ENCODE data around the gene CSPG4. TPM values are rescaled to one million over a fixed set of nuclear protein-coding genes. Genes with fewer than 3 reads are reported as not detected.

The CSPG4 gene
- polyA plus RNA-seq, 2 donors: 3.0 to 4.0 TPM

GRCh38 chr15:75651810-75652543 is 60.7 kb downstream of the CSPG4 start:
- Histone ChIP-seq H3K4me3 (ENCODE audit: low read depth in 1 of 2, low read length in 2 of 2) (peak overlapping the region; percentile 64 to 86), H3K27me3 (ENCODE audit: control insufficient read depth in 1 of 2, insufficient read depth in 2 of 2, low read length in 2 of 2) (no peaks in the 10 kb centered on the region), H3K9me3 (ENCODE audit: control insufficient read depth in 2 of 2, insufficient read depth in 1 of 2, low read depth in 1 of 2, low read length in 1 of 2) (no peaks in the 10 kb centered on the region), H3K36me3 (ENCODE audit: control insufficient read depth in 2 of 2, insufficient read depth in 2 of 2, low read length in 1 of 2) (peaks cover 0 to 24% of the 10 kb centered on the region in 2 donors), H3K27ac (ENCODE audit: low read depth in 2 of 2, low read length in 1 of 2) (peak overlapping the region; percentile 80 to 89), H3K4me1 (ENCODE audit: control insufficient read depth in 2 of 2, insufficient read depth in 2 of 2, low read length in 1 of 2) (peaks cover 22 to 58% of the 10 kb centered on the region in 2 donors)
- 35 to 40% methylated on average over 2 of the region's 2 CpGs for WGBS, 2 donors

DNA sequence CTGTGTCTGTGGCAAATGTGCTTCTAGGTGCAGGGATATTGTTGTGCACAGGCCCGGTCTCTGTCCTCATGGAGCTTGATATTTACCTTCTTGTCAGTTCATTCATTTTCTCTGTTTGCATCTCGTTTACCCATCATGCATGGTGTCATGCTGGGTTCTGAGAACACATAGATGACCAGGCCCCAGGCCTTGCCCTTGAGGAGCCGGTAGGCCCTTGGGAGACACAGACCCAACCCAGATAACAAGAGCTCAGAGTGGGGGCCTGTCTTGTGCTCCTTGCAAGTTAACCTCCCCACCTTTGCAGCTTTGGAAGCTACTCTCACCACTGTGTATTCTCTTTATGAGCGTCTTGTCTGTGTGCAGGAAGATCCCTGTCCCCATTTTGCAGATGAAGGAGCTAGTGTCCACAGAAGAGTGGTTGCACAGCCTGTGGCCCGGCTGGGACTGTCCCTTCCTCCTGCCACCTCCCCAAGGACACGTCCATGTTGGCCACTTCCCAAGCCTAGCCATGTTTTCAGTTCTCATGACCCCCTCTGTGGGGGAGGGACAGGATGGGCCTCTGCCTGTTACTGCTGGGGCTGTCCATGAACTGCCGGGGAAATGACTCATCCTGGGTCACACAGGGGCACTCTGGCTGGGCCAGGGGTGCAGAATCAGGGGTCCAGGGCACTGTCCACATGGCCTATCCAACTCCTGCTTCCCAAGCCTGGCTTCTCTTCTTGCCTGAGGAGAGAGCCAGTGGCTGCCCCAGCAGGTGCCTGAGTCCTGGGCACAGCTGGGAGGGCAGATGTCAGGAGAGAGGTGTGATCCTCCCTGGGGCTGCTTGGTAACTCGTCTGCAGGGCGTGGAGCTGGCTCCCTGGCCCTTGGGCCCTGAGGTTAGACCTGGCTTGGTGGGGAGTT is 61.5 kb downstream of the CSPG4 start:
- peaks cover 0 to 18% of the 10 kb centered on the region in 2 donors for H3K36me3 ChIP-seq (ENCODE audit: control insufficient read depth in 2 of 2, insufficient read depth in 2 of 2, low read length in 1 of 2)
- 31 to 36% methylated on average over 9 of the region's 9 CpGs for WGBS, 2 donors

GRCh38 chr15:75649848-75650247 is 62.8 kb downstream of the CSPG4 start:
- Histone ChIP-seq H3K4me1 (ENCODE audit: control insufficient read depth in 2 of 2, insufficient read depth in 2 of 2, low read length in 1 of 2) (peaks cover 20 to 60% of the 10 kb centered on the region in 2 donors), H3K27me3 (ENCODE audit: control insufficient read depth in 1 of 2, insufficient read depth in 2 of 2, low read length in 2 of 2) (no peaks in the 10 kb centered on the region), H3K27ac (ENCODE audit: low read depth in 2 of 2, low read length in 1 of 2) (no peak overlapping the region), H3K9me3 (ENCODE audit: control insufficient read depth in 2 of 2, insufficient read depth in 1 of 2, low read depth in 1 of 2, low read length in 1 of 2) (no peaks in the 10 kb centered on the region), H3K4me3 (ENCODE audit: low read depth in 1 of 2, low read length in 2 of 2) (peak overlapping the region; percentile 64 to 86), H3K36me3 (ENCODE audit: control insufficient read depth in 2 of 2, insufficient read depth in 2 of 2, low read length in 1 of 2) (peaks cover 0 to 18% of the 10 kb centered on the region in 2 donors)
- WGBS, 2 donors: 87 to 91% methylated on average over 18 of the region's 18 CpGs

More for the DNA sequence above, 61.5 kb downstream of the CSPG4 start:
- Histone ChIP-seq H3K4me3 (ENCODE audit: low read depth in 1 of 2, low read length in 2 of 2) (peak overlapping the region; percentile 64 to 86), H3K27me3 (ENCODE audit: control insufficient read depth in 1 of 2, insufficient read depth in 2 of 2, low read length in 2 of 2) (no peaks in the 10 kb centered on the region), H3K9me3 (ENCODE audit: control insufficient read depth in 2 of 2, insufficient read depth in 1 of 2, low read depth in 1 of 2, low read length in 1 of 2) (no peaks in the 10 kb centered on the region), H3K27ac (ENCODE audit: low read depth in 2 of 2, low read length in 1 of 2) (peak overlapping the region; percentile 80 to 89), H3K4me1 (ENCODE audit: control insufficient read depth in 2 of 2, insufficient read depth in 2 of 2, low read length in 1 of 2) (peaks cover 23 to 65% of the 10 kb centered on the region in 2 donors)

- Histone ChIP-seq H3K9me3 (ENCODE audit: control insufficient read depth in 2 of 2, insufficient read depth in 1 of 2, low read depth in 1 of 2, low read length in 1 of 2) (no peaks in the 10 kb centered on the region), H3K4me1 (ENCODE audit: control insufficient read depth in 2 of 2, insufficient read depth in 2 of 2, low read length in 1 of 2) (peaks cover 19 to 55% of the 10 kb centered on the region in 2 donors), H3K4me3 (ENCODE audit: low read depth in 1 of 2, low read length in 2 of 2) (peak overlapping the region; percentile 64 to 86), H3K36me3 (ENCODE audit: control insufficient read depth in 2 of 2, insufficient read depth in 2 of 2, low read length in 1 of 2) (peaks cover 0 to 18% of the 10 kb centered on the region in 2 donors), H3K27ac (ENCODE audit: low read depth in 2 of 2, low read length in 1 of 2) (peak overlapping the region; percentile 93 to 95), H3K27me3 (ENCODE audit: control insufficient read depth in 1 of 2, insufficient read depth in 2 of 2, low read length in 2 of 2) (no peaks in the 10 kb centered on the region)
- 69% methylated on average over 19 of the region's 19 CpGs for WGBS, 2 donors
Observed at GRCh38 chr15:75649045-75649761, 63.4 kb downstream of the CSPG4 start.

GRCh38 chr15:75648156-75649000 is 64.3 kb downstream of the CSPG4 start:
- 5 to 8% methylated on average over 34 of the region's 34 CpGs for WGBS, 2 donors

DNA sequence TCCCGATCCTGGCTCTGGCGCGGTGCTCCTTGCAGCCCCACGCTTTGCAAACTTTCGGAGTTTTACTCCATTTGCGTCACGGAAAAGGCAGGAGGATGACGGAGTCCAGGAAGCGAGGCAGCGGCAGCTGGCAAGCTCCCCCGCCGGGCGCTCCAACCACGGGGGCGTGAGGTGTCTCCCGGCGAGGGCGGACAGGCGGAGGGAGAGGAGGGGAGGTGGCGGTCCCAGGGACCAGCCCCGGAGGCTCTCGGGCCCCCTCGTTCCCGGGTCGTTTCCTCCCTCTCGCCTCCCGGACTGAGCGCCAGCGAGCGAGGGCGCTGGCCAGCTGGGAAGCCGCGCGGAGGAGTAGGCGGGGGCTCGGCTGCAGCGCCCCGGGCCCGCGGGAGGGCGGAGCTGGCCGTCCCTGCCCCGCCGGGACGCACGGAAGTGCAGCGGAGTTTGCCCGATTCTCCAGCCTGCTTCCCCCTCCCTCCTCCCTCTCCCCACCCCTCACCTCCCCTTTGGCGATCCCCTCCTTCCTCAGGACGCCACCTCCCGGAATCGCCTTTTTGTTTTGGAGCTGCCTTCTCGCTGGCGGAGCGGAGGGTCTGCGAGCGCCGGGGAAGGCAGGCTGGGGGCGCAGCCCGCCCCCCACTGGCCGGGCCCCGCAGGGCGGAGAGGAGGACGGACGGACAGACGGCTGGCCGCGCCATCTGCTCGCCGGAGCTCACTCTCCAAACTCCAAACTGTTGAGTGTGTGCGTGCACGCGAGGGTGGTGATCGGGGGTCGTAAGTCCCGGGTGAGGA is 65.1 kb downstream of the CSPG4 start, which contains the start of gene SNX33:
TSS of gene SNX33 (plus strand) at position 543 of the 786 bp plus-strand sequence. CDS start 1,191 bp downstream, outside the sequence.
- H3K4me1 ChIP-seq (ENCODE audit: control insufficient read depth in 2 of 2, insufficient read depth in 2 of 2, low read length in 1 of 2): peaks cover 13 to 44% of the 10 kb centered on the region in 2 donors
- H3K4me3 ChIP-seq (ENCODE audit: low read depth in 1 of 2, low read length in 2 of 2): peak within 1 kb of the TSS; percentile 64 to 86
- H3K9me3 ChIP-seq (ENCODE audit: control insufficient read depth in 2 of 2, insufficient read depth in 1 of 2, low read depth in 1 of 2, low read length in 1 of 2): no peaks in the 10 kb centered on the region
- WGBS, 2 donors: 0% methylated on average over 51 to 76 of the region's 76 CpGs
- peaks cover 0 to 15% of the 10 kb centered on the region in 2 donors for H3K36me3 ChIP-seq (ENCODE audit: control insufficient read depth in 2 of 2, insufficient read depth in 2 of 2, low read length in 1 of 2)
- peak within 1 kb of the TSS; percentile 93 to 95 for H3K27ac ChIP-seq (ENCODE audit: low read depth in 2 of 2, low read length in 1 of 2)
- no peaks in the 10 kb centered on the region for H3K27me3 ChIP-seq (ENCODE audit: control insufficient read depth in 1 of 2, insufficient read depth in 2 of 2, low read length in 2 of 2)

More at GRCh38 chr15:75648156-75649000, 64.3 kb downstream of the CSPG4 start:
- H3K27me3 ChIP-seq (ENCODE audit: control insufficient read depth in 1 of 2, insufficient read depth in 2 of 2, low read length in 2 of 2): no peaks in the 10 kb centered on the region
- H3K4me1 ChIP-seq (ENCODE audit: control insufficient read depth in 2 of 2, insufficient read depth in 2 of 2, low read length in 1 of 2): peaks cover 17 to 51% of the 10 kb centered on the region in 2 donors
- peak overlapping the region; percentile 93 to 95 for H3K27ac ChIP-seq (ENCODE audit: low read depth in 2 of 2, low read length in 1 of 2)
- H3K36me3 ChIP-seq (ENCODE audit: control insufficient read depth in 2 of 2, insufficient read depth in 2 of 2, low read length in 1 of 2): peaks cover 0 to 18% of the 10 kb centered on the region in 2 donors
- H3K4me3 ChIP-seq (ENCODE audit: low read depth in 1 of 2, low read length in 2 of 2): peak overlapping the region; percentile 64 to 86
- no peaks in the 10 kb centered on the region for H3K9me3 ChIP-seq (ENCODE audit: control insufficient read depth in 2 of 2, insufficient read depth in 1 of 2, low read depth in 1 of 2, low read length in 1 of 2)

DNA sequence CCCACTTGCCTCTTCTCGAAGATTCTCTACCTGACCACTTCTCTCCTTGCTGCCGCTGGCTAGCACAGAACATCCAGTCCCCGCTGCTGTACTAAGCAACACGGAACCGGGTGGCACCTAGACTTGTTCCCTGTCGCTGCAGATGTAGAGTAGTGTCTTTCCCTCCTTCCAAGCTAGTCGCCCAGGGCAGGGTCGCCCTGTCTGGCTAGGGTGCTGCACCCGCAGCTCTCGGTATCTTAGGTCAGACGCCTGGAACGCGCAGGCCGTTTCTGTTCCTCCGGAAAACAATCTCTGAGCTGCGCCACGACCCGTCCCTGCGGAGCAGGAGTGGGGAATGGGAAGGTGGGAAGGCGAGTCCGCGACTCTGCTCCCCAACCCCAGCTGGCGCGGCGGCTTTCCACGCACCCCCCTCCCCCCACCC is 65.7 kb downstream of the CSPG4 start:
- peak overlapping the region; percentile 93 to 95 for H3K27ac ChIP-seq (ENCODE audit: low read depth in 2 of 2, low read length in 1 of 2)
- peaks cover 9 to 38% of the 10 kb centered on the region in 2 donors for H3K4me1 ChIP-seq (ENCODE audit: control insufficient read depth in 2 of 2, insufficient read depth in 2 of 2, low read length in 1 of 2)
- no peaks in the 10 kb centered on the region for H3K9me3 ChIP-seq (ENCODE audit: control insufficient read depth in 2 of 2, insufficient read depth in 1 of 2, low read depth in 1 of 2, low read length in 1 of 2)
- peaks cover 0 to 15% of the 10 kb centered on the region in 2 donors for H3K36me3 ChIP-seq (ENCODE audit: control insufficient read depth in 2 of 2, insufficient read depth in 2 of 2, low read length in 1 of 2)
- no peaks in the 10 kb centered on the region for H3K27me3 ChIP-seq (ENCODE audit: control insufficient read depth in 1 of 2, insufficient read depth in 2 of 2, low read length in 2 of 2)
- 2 to 3% methylated on average over 26 of the region's 26 CpGs for WGBS, 2 donors
- H3K4me3 ChIP-seq (ENCODE audit: low read depth in 1 of 2, low read length in 2 of 2): peak overlapping the region; percentile 64 to 86

All from esophagus (tissue), 2 donors.